GM23338 (cell line): ENCODE measurements around the gene NECAB3. TPM values are rescaled to one million over a fixed set of nuclear protein-coding genes. Genes with fewer than 3 reads are reported as not detected.

Experiments used
- ATAC-seq: fragments of 200-7000 bp; cut with Tn5 transposase; 3 replicates; pipeline ENCODE4 v1.9.1; 2020
- DNase-seq: peaks from one replicate; pipeline ENCODE4 v3.0.0-alpha.2; 2015; ENCODE audit warnings: low spot score
- H2AFZ ChIP-seq: fragments of 200-600 bp; sonication (generic); 2 replicates; pipeline ENCODE4 v1.8.0; 2016; ENCODE audit warnings: antibody characterized with exemption, mild to moderate bottlenecking, moderate library complexity
- H3F3A ChIP-seq: fragments of 200-600 bp; sonication (generic); replicated peaks from 2 replicates; pipeline ENCODE4 v1.8.0; 2017; ENCODE audit warnings: antibody characterized with exemption, mixed run types, low read depth
- H3K27ac ChIP-seq: fragments of 200-600 bp; sonication (generic); 2 replicates; pipeline ENCODE4 v1.6.1; 2016; ENCODE audit warnings: low read depth
- H3K27me3 ChIP-seq: fragments of 200-600 bp; sonication (generic); 2 replicates; pipeline ENCODE4 v1.8.0; 2016; ENCODE audit warnings: mild to moderate bottlenecking, mixed run types, moderate library complexity; ENCODE audit not compliant: insufficient read depth
- H3K36me3 ChIP-seq: fragments of 200-600 bp; sonication (generic); 2 replicates; pipeline ENCODE4 v1.8.0; 2016; ENCODE audit warnings: mild to moderate bottlenecking; ENCODE audit not compliant: insufficient read depth
- H3K4me1 ChIP-seq: fragments of 200-600 bp; sonication (generic); 2 replicates; pipeline ENCODE4 v1.8.0; 2016; ENCODE audit warnings: mild to moderate bottlenecking, moderate library complexity; ENCODE audit not compliant: insufficient read depth
- H3K4me2 ChIP-seq: fragments of 200-600 bp; sonication (generic); 2 replicates; pipeline ENCODE4 v1.7.1; 2017; ENCODE audit warnings: mixed run types
- H3K4me3 ChIP-seq: fragments of 200-600 bp; sonication (generic); 2 replicates; pipeline ENCODE4 v1.6.1; 2016; ENCODE audit warnings: mixed run types
- H3K79me2 ChIP-seq: fragments of 200-600 bp; sonication (generic); replicated peaks from 2 replicates; pipeline ENCODE4 v1.8.0; 2017; ENCODE audit warnings: mild to moderate bottlenecking; ENCODE audit not compliant: insufficient read depth
- H3K9me2 ChIP-seq: fragments of 200-600 bp; sonication (generic); 2 replicates; pipeline ENCODE4 v1.8.0; 2017; ENCODE audit not compliant: insufficient read depth
- H4K20me1 ChIP-seq: fragments of 200-600 bp; sonication (generic); replicated peaks from 2 replicates; pipeline ENCODE4 v1.8.0; 2017; ENCODE audit warnings: mild to moderate bottlenecking; ENCODE audit not compliant: insufficient read depth
- H3K27ac Mint-ChIP-seq: 2 replicates; pipeline ENCODE4 v1.8.0; 2020; ENCODE audit warnings: inconsistent platforms, mild to moderate bottlenecking, moderate library complexity, mixed read lengths
- H3K27me3 Mint-ChIP-seq: 3 replicates; pipeline ENCODE4 v1.8.0; 2022; ENCODE audit warnings: low read depth, mild to moderate bottlenecking, moderate library complexity, mixed read lengths, inconsistent platforms; ENCODE audit not compliant: insufficient read depth, poor library complexity
- H3K36me3 Mint-ChIP-seq: 3 replicates; pipeline ENCODE4 v1.8.0; 2021; ENCODE audit warnings: low read depth, mild to moderate bottlenecking, inconsistent platforms, moderate library complexity, mixed read lengths
- H3K4me1 Mint-ChIP-seq: 3 replicates; pipeline ENCODE4 v1.8.0; 2020; ENCODE audit warnings: mild to moderate bottlenecking, inconsistent platforms, mixed read lengths
- H3K4me3 Mint-ChIP-seq: 3 replicates; pipeline ENCODE4 v1.8.0; 2021; ENCODE audit warnings: moderate library complexity, mild to moderate bottlenecking, inconsistent platforms, mixed read lengths
- H3K9me3 Mint-ChIP-seq: 3 replicates; pipeline ENCODE4 v1.8.0; 2020; ENCODE audit warnings: moderate library complexity, mild to moderate bottlenecking, inconsistent platforms, mixed read lengths
- EZH2 ChIP-seq: fragments of 200-600 bp; sonication (generic); IDR thresholded peaks from one replicate; pipeline ENCODE4 v1.8.0; 2017; ENCODE audit warnings: antibody characterized with exemption, mild to moderate bottlenecking, low read depth; ENCODE audit not compliant: unreplicated experiment
- JUNB ChIP-seq: IDR thresholded peaks from one replicate; pipeline ENCODE4 v1.6.1; 2016; ENCODE audit warnings: antibody characterized with exemption; ENCODE audit not compliant: unreplicated experiment
- NANOG ChIP-seq: IDR thresholded peaks from 2 replicates; pipeline ENCODE4 v1.6.1; 2016; ENCODE audit warnings: antibody characterized with exemption, borderline replicate concordance
- POLR2AphosphoS5 ChIP-seq: IDR thresholded peaks from 2 replicates; pipeline ENCODE4 v1.6.1; 2016; ENCODE audit warnings: antibody characterized with exemption, low read depth
- ZNF114 ChIP-seq: fragments of 250-450 bp; sonication (Bioruptor Pico); IDR thresholded peaks from 2 replicates; pipeline ENCODE4 v1.5.0; 2020; ENCODE audit warnings: mild to moderate bottlenecking, moderate library complexity
- ZNF331 ChIP-seq: fragments of 250-450 bp; sonication (Bioruptor Pico); IDR thresholded peaks from 2 replicates; pipeline ENCODE4 v1.5.0; 2020; ENCODE audit warnings: low read depth, mild to moderate bottlenecking, moderate library complexity
- ZNF462 ChIP-seq: fragments of 250-450 bp; sonication (Bioruptor Pico); IDR thresholded peaks from 2 replicates; pipeline ENCODE4 v1.5.0; 2020; ENCODE audit warnings: mild to moderate bottlenecking, moderate library complexity
- polyA plus RNA-seq: library from polyadenylated mRNA; unstranded; fragments of >200 nt; fragmentation: Nextera tagmentation; extraction: Ambion mirVana; gene quantifications from 2 replicates; pipeline ENCODE4 v1.2.1, GENCODE V29; 2016
- total RNA-seq: library from RNA; depleted of rRNA; stranded (reverse); fragments of >200 nt; shearing (Covaris generic); gene quantifications from 2 replicates; pipeline ENCODE4 v1.2.3, GENCODE V29; 2014
- TF ChIP-seq, protein P1 (sequence below), 2 experiments: fragments of 200-600 bp in 1 of 2; sonication (generic) in 1 of 2; conservative IDR thresholded peaks; 2 replicates each; pipeline versions ENCODE4 v1.5.1 to v1.6.1; 2016 to 2017; ENCODE audit warnings: antibody characterized with exemption in 2 of 2, low read depth in 2 of 2, mild to moderate bottlenecking in 2 of 2, moderate library complexity in 1 of 2
- TF ChIP-seq, protein P2 (sequence below): IDR thresholded peaks from 2 replicates; pipeline ENCODE4 v1.6.1; 2016; ENCODE audit warnings: antibody characterized with exemption

NECAB3 gene
- total and polyA plus RNA-seq, 2 experiments from 2014 or later: 8.5 to 28.4 TPM

- H3K27ac ChIP-seq: 0 out of 2 replicates have a peak overlapping the region, but pooled peaks have one; percentile 26
- peaks cover 16% of the 10 kb centered on the region; the same call in 1 of the 2 replicates for H3K27me3 ChIP-seq
- H3K4me1 ChIP-seq: peaks cover 14% of the 10 kb centered on the region; the same call in 1 of the 2 replicates
- H4K20me1 ChIP-seq: peaks cover 3% of the 10 kb centered on the region
- H3K36me3 ChIP-seq: no peaks in the 10 kb centered on the region
- peaks cover 25% of the 10 kb centered on the region for H3K27me3 Mint-ChIP-seq
- DNase-seq (peak; percentile 91), ATAC-seq (peak; percentile 46)
- H3F3A ChIP-seq: peaks cover 11% of the 10 kb centered on the region; the same call in 1 of the 2 replicates
- TF ChIP-seq POLR2AphosphoS5 (peak; percentile 95), ZNF331 (CRISPR knock-in tag) (no peak), EZH2 (no peak), ZNF462 (CRISPR knock-in tag) (no peak), NANOG (no peak), ZNF114 (CRISPR knock-in tag) (no peak), JUNB (no peak)
- TF ChIP-seq, protein P1, sequence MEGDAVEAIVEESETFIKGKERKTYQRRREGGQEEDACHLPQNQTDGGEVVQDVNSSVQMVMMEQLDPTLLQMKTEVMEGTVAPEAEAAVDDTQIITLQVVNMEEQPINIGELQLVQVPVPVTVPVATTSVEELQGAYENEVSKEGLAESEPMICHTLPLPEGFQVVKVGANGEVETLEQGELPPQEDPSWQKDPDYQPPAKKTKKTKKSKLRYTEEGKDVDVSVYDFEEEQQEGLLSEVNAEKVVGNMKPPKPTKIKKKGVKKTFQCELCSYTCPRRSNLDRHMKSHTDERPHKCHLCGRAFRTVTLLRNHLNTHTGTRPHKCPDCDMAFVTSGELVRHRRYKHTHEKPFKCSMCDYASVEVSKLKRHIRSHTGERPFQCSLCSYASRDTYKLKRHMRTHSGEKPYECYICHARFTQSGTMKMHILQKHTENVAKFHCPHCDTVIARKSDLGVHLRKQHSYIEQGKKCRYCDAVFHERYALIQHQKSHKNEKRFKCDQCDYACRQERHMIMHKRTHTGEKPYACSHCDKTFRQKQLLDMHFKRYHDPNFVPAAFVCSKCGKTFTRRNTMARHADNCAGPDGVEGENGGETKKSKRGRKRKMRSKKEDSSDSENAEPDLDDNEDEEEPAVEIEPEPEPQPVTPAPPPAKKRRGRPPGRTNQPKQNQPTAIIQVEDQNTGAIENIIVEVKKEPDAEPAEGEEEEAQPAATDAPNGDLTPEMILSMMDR (conservative IDR thresholded peaks at IDR 0.05; ENCODE audit: low read depth in 2 of 2): no peak
- TF ChIP-seq, protein P2, sequence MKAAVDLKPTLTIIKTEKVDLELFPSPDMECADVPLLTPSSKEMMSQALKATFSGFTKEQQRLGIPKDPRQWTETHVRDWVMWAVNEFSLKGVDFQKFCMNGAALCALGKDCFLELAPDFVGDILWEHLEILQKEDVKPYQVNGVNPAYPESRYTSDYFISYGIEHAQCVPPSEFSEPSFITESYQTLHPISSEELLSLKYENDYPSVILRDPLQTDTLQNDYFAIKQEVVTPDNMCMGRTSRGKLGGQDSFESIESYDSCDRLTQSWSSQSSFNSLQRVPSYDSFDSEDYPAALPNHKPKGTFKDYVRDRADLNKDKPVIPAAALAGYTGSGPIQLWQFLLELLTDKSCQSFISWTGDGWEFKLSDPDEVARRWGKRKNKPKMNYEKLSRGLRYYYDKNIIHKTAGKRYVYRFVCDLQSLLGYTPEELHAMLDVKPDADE: peak; percentile 68
- H3K27ac Mint-ChIP-seq: peak overlapping the region; percentile 52; the same call in 1 of the 2 replicates
- no peaks in the 10 kb centered on the region for H3K9me3 Mint-ChIP-seq
- H3K4me2 ChIP-seq: peak overlapping the region; percentile 91
- H2AFZ ChIP-seq: peak overlapping the region; percentile 96
- H3K4me3 Mint-ChIP-seq: peak overlapping the region; percentile 76
- peaks cover 4% of the 10 kb centered on the region for H3K36me3 Mint-ChIP-seq
- H3K4me1 Mint-ChIP-seq: peaks cover 28% of the 10 kb centered on the region
- no peaks in the 10 kb centered on the region for H3K9me2 ChIP-seq
- no peaks in the 10 kb centered on the region for H3K79me2 ChIP-seq
- H3K4me3 ChIP-seq: peak overlapping the region; percentile 90
These were observed 10.8 kb downstream of the NECAB3 start for GRCh38 chr20:33663161-33664084.
